Measurements from ENCODE around the gene NRARP. TPM values are rescaled to one million over a fixed set of nuclear protein-coding genes. Genes with fewer than 3 reads are reported as not detected.

Gene NRARP
- total RNA-seq, 2 experiments from 2014 or later: 2.1 TPM

Other genes with a start within 250 kb of the NRARP start
- gene ENTPD2, start 248.2 kb downstream of the NRARP start, total RNA-seq: under 1 TPM in 1 of 2 experiments, not detected in 1; 0.19 TPM
- 1 to 10 TPM; 6.4 to 8.8 TPM for gene SAPCD2, start 231.7 kb downstream of the NRARP start, total RNA-seq
- gene UAP1L1, start 224.8 kb downstream of the NRARP start, total RNA-seq: 10 to 100 TPM; 12.5 to 14.4 TPM
- 10 to 100 TPM; 21.6 to 26.7 TPM for gene MAN1B1, start 215.3 kb downstream of the NRARP start, total RNA-seq
- 100 to 1,000 TPM; 188 to 204 TPM for gene DPP7, start 187.5 kb downstream of the NRARP start, total RNA-seq
- under 1 TPM in 1 of 2 experiments, not detected in 1; 0.14 TPM for gene GRIN1, start 163.1 kb downstream of the NRARP start, total RNA-seq
- not detected for gene LRRC26, start 132.2 kb downstream of the NRARP start, total RNA-seq
- not detected for gene TMEM210, start 130.2 kb downstream of the NRARP start, total RNA-seq
- gene ANAPC2, start 113.7 kb downstream of the NRARP start, total RNA-seq: 10 to 100 TPM; 30.8 to 38.4 TPM
- gene SSNA1, start 113.6 kb downstream of the NRARP start, total RNA-seq: 10 to 100 TPM; 53.6 to 58.6 TPM
- gene TPRN, start 101.5 kb downstream of the NRARP start, total RNA-seq: 1 to 10 TPM; 5.6 to 5.8 TPM
- gene TMEM203, start 96.6 kb downstream of the NRARP start, total RNA-seq: 10 to 100 TPM; 25.0 to 30.7 TPM
- gene NDOR1, start 96.6 kb downstream of the NRARP start, total RNA-seq: 10 to 100 TPM; 27.0 to 27.8 TPM
- gene RNF208, start 80.0 kb downstream of the NRARP start, total RNA-seq: 1 to 10 TPM; 7.1 to 8.9 TPM
- under 1 TPM; 0.23 to 0.42 TPM for gene CYSRT1, start 77.1 kb downstream of the NRARP start, total RNA-seq
- not detected for gene RNF224, start 74.8 kb downstream of the NRARP start, total RNA-seq
- gene SLC34A3, start 71.4 kb downstream of the NRARP start, total RNA-seq: not detected
- 100 to 1,000 TPM; 264 to 278 TPM for gene TUBB4B, start 61.0 kb downstream of the NRARP start, total RNA-seq
- gene STPG3, start 51.0 kb downstream of the NRARP start, total RNA-seq: not detected
- 10 to 100 TPM; 41.4 to 54.1 TPM for gene NELFB, start 46.9 kb downstream of the NRARP start, total RNA-seq
- 1 to 10 TPM; 2.6 to 3.4 TPM for gene TOR4A, start 24.5 kb downstream of the NRARP start, total RNA-seq
- 1 to 10 TPM; 6.7 to 7.1 TPM for gene EXD3, start 120.9 kb upstream of the NRARP start, total RNA-seq
- 1 to 10 TPM in 1 of 2 experiments, under 1 TPM in 1; 0.97 to 1.7 TPM for gene NOXA1, start 121.1 kb upstream of the NRARP start, total RNA-seq
- not detected for gene ENTPD8, start 139.1 kb upstream of the NRARP start, total RNA-seq
- gene NSMF, start 157.1 kb upstream of the NRARP start, total RNA-seq: 10 to 100 TPM; 63.6 to 65.0 TPM
- gene PNPLA7, start 248.1 kb upstream of the NRARP start, total RNA-seq: 1 to 10 TPM; 3.1 to 3.6 TPM
- 10 to 100 TPM; 20.9 to 26.8 TPM for gene MRPL41, start 249.6 kb upstream of the NRARP start, total RNA-seq

All from activated CD4-positive, alpha-beta T cell treated with anti-CD3 and anti-CD28 coated beads for 36 hours (primary cell).